ENCODE measurements around the gene VAX1. TPM values are rescaled to one million over a fixed set of nuclear protein-coding genes. Genes with fewer than 3 reads are reported as not detected.
"Not testable (repeated sequence)": the region's sequence is repeated elsewhere in the genome, so short reads cannot be mapped to it uniquely, and the experiment has no call there.

The VAX1 gene
- total RNA-seq, 1 donor from 2014 or later, result not detected

- DNase-seq (ENCODE audit: low read depth in 2 of 2), result not testable (repeated sequence)
Observed at GRCh38 chr10:117084421-117085246, 53.4 kb downstream of the VAX1 start.

Other genes starting within 250 kb of the VAX1 start
- gene SHTN1, start 133.1 kb downstream of the VAX1 start, total RNA-seq, result 1.5 and 2.1 TPM in 2 replicates
- gene KCNK18, start 59.2 kb upstream of the VAX1 start, total RNA-seq, result not detected in 2 replicates
- under 0.01 TPM in 1 of 2 replicates, not detected in the other for gene SLC18A2, start 102.8 kb upstream of the VAX1 start, total RNA-seq
- gene PDZD8, start 237.2 kb upstream of the VAX1 start, total RNA-seq, result 12.3 and 13.1 TPM in 2 replicates

All from dermis microvascular lymphatic vessel endothelial cell (primary cell).